ENCODE results near the gene AP2S1.

DNA sequence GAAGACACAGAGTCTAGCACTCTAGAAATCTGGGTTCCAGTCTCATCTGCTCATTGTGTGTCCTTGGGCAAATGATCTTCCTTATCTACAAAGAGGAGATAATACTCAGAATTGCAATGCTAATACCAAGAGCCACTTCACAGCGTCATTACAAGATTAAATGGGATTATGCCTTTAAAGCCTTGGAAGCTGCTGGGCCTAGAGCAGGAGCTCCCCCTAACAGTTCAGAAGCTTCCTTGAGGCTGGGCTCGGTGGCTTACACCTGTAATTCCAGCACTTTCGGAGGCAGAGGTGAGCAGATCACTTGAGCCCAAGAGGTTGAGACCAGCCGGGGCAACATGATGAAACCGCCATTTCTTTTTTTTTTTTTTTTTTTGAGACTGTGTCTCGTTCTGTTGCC, 27.6 kb downstream of the AP2S1 start:
- TF ChIP-seq, protein P1, sequence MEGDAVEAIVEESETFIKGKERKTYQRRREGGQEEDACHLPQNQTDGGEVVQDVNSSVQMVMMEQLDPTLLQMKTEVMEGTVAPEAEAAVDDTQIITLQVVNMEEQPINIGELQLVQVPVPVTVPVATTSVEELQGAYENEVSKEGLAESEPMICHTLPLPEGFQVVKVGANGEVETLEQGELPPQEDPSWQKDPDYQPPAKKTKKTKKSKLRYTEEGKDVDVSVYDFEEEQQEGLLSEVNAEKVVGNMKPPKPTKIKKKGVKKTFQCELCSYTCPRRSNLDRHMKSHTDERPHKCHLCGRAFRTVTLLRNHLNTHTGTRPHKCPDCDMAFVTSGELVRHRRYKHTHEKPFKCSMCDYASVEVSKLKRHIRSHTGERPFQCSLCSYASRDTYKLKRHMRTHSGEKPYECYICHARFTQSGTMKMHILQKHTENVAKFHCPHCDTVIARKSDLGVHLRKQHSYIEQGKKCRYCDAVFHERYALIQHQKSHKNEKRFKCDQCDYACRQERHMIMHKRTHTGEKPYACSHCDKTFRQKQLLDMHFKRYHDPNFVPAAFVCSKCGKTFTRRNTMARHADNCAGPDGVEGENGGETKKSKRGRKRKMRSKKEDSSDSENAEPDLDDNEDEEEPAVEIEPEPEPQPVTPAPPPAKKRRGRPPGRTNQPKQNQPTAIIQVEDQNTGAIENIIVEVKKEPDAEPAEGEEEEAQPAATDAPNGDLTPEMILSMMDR (IDR thresholded peaks at IDR 0.05) = no peak
- TF ChIP-seq POLR2AphosphoS5 (IDR thresholded peaks at IDR 0.05) (no peak), POLR2A (IDR thresholded peaks at IDR 0.05; ENCODE audit: low read depth) (no peak)

Data from esophagus muscularis mucosa (tissue), 3 donors.